GM23248 (cell line): ENCODE measurements around the gene TUBB2B.

Experiments
- EZH2 ChIP-seq: fragments of 200-600 bp; sonication (generic); IDR thresholded peaks from 2 replicates; pipeline ENCODE4 v1.6.1; 2018; ENCODE audit warnings: antibody characterized with exemption, mild to moderate bottlenecking; ENCODE audit not compliant: insufficient read depth, poor library complexity, severe bottlenecking
- EZH2phosphoT487 ChIP-seq: fragments of 200-600 bp; sonication (generic); IDR thresholded peaks from 2 replicates; pipeline ENCODE4 v1.6.1; 2018; ENCODE audit warnings: antibody characterized with exemption, moderate library complexity, mild to moderate bottlenecking, low read depth; ENCODE audit not compliant: insufficient read depth

DNA sequence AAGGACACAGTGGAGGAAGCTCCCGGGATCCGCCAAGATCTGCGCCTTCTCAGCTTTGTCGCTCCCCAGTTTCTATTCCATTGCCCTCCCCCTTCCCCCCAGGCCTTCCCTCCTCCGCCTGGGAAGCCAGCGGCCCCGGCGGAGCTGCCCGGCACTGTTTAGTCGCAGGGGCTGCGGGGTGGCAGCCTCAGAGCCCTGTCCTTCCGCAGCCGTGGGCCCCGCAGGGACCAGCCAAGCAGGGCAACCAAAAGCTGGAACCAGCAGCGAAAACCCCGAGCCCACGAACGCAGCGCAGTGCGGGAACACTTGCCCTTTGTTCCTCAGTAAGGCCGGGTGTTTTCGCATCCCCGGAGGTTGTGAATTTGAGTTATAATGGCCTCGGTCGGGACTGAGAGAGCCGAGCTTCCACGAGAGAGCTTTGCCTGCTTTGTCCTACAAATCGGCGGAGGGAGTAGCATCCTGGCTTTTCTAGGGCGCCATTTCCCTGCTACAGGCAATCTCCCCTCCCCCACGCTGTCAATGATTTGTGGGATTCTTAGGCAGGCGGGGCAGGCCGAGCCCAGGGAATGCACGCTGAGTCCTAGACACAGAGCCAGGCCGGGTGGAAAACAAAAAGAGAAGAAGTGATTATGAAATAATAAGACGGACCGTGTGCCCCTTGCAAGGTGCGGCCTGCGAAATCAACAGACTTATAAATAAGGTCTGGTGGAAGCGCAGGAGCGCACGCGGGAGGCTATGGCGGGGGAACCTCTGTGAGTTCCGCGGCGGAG, 4.0 kb upstream of the TUBB2B start:
- no peak for TF ChIP-seq EZH2phosphoT487
- no peak for TF ChIP-seq EZH2
